DMS153 treated with DMSO at 0.1 percent for 48 hours (cell line): ENCODE measurements around the gene NEUROD2.

Source experiments
- DNase-seq: peaks from one replicate; lab custom pipeline; 2025; ENCODE audit not compliant: unreplicated experiment; lab: John Stamatoyannopoulos, UW

NEUROD2 gene

GRCh38 chr17:39581071-39581758 lies 26.5 kb downstream of the NEUROD2 start:
- DNase-seq, result no peak

DNA sequence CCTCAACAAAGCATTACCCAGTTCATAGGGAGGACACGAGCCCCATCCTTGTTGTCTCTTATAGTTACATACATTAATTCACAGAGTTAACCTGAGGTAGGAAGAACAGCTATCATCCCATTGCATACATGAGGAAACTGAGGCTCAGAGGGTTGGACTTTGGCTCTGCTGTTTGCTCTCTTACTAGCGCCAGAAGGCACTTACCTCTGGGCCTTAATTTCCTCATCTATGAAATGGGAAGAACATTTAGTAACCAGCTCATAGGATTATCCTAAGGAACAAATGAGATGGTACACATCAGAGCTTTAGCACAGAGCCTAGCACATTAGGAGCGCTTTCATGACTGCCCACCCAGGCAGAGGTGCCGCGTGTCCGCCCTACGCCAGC lies 27.6 kb downstream of the NEUROD2 start:
- no peak for DNase-seq

- no peak for DNase-seq
Measured at GRCh38 chr17:39579318-39580081, 28.2 kb downstream of the NEUROD2 start.

GRCh38 chr17:39578272-39578671 lies 29.4 kb downstream of the NEUROD2 start:
- no peak for DNase-seq

DNA sequence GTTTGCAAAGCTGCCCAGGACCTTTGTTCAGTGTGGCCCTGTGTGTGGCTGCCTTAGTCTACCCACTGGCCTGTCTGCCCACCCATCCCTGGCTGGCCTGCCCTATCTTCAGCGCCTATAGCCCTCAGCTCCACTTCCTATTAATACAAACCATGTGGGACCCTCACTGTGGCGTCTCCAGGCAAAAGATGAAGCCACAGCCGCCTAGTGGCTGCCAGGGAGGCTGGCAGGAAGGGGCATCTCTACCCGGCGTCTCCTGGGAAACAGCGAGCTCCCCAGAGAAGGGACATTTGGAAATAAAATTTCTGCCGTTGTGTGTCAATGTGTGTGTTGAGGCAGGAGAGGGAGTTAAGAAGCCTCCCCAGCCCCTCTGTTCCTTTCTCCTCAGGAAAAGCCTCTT lies 31.5 kb downstream of the NEUROD2 start:
- no peak for DNase-seq

DNA sequence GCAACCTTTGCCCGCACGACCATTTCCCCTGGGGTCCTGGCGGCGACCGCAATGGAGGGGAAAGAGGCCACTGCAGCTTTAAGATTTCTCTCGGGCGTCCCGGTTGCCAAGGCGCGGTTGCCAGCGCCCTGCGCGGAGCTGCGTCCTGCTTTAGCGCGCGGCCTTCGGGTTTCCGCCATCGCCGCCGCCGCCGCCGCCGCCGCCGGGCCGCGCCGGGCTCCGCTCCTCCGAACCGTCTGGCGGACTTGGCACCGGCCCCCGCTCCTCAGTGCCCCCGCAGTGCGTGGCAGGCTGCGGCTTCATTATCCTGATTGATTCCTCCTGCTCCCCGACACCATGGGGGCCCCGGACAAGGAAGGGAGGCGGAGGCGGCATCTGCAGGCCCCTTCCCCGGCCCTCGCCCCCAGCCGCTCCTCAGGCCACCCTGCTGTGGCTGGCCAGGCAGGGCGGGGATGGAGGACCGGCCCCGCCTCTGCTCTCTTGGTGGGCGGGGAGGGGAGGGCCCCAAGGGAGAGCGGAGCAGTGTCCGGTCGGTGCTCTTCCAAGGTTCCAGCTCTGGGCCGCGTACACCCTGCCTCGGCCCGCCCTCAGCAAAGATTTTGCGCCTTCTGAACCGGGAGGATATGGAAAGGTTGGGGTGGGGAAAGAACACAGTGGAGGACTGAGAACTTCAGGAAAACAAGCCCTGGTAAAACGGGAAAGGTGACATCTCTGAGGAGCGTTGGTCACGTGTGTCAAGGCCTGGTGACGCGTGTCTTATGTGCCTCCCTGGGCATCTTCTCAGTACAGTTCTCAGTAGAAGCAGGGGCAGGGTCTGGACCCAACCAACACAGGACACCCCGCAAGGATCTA lies 34.0 kb downstream of the NEUROD2 start:
- peak; percentile 44 for DNase-seq

- DNase-seq, result no peak
Measured at GRCh38 chr17:39572121-39572520, 35.6 kb downstream of the NEUROD2 start.

GRCh38 chr17:39569126-39569525 lies 38.6 kb downstream of the NEUROD2 start:
- no peak for DNase-seq

DNA sequence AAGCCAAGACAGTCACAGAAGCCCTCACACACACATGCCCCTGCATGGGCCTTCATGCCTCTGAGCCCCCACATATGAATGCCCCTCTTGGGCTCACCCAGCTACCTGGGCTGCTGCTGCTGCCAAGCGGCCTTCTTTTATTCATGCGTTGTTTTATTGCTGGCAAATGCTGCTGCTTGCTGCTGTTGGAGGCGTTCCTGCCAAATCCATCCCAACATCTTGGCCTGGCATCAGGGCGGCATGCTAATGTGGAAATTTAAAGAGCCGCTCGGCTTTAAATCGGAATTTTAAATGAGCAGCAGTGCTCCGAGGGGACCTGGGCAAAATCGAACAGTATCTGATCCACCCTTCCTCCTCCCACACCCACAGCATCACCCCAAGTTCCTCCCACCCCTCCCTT lies 39.0 kb downstream of the NEUROD2 start:
- DNase-seq, result no peak

GRCh38 chr17:39566094-39566850 lies 41.4 kb downstream of the NEUROD2 start:
- DNase-seq, result no peak

DNA sequence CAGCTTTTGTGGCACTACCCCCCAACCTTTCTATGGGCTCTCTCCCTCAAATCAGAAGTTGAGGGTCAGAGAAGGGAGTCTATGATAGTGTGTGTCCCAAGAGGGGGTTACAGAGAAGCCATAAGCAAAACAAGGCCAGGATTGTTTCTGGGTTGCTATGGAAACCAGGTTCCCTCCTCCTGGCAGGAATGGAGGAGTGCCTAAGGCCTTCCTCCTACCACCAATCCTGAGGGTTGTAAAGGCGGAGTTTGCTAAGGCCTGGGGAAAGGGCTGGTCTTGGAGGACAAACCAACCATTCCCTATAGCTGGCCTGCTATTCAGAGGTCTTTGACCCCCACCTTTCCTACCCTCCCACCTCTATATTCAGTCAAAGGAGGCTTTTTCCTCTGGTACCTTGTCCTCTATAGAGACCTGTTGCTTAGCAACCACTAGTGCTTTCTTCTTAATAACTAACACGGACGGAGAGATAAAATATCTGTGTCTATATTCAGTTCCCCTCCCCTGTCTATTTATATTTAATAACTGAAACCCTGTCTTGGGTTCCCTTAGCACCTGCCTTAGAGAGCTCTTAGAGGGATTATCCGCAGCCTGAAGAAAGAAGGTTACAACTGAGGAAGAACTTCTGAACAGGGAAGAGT lies 43.4 kb downstream of the NEUROD2 start:
- peak; percentile 40 for DNase-seq

DNA sequence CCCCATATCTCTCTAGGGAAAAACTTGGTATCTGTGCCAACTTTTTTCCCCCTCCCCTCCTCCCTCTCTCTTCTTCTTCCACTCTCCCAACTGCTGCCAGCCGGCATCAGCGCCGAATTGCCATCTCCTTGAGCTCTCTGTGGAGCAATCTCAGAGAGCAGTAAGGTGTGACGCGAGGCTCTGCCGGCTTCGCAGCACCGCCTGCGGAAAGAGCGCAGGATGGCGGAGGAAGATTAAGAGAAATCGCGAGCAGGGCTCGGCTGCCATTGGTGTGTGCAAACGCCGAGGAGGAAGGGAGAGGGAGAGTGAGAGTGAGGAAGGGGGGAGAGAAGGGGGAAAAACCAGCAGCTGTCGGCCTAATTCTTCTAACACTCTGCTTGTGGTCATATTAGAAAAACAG lies 44.2 kb downstream of the NEUROD2 start:
- DNase-seq, result peak; percentile 14

DNA sequence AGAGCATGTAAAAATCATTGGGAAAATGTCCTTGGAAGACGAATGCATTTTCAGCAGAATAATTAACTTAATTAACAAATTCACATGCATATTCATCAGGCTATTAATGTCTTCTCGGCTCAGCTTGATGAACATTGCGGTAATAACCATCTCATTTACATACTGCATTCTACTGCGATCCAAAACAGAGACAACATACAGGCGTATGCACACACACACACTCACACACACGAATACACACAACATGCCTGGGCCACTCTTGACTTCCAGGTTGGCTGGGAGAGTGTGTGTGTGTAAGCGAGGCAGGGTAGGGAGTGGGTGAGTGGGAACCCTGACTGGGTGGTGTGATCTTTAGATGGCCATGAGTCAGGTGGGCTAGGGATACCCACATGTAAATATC lies 44.7 kb downstream of the NEUROD2 start:
- no peak for DNase-seq

DNA sequence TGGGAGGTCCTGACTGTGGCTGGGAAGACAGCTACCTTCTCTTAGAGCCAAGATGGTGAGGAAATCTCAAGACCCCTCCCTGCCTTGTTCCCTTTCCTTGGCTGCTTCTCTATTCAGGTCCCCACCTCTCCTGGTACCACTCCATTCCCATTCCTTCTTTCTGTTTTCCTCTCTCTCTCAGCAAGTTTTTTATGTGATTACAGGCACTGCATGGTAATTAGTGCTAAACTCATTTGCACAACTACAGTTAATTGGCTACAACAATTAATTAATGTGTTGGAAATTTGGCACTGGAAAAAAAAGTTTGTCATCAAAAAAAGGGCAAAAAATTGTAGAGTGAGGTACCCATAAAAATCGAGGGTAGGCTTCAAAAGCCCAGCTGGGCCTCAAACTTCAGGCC lies 45.3 kb downstream of the NEUROD2 start:
- DNase-seq, result no peak

GRCh38 chr17:39556423-39556822 lies 51.3 kb downstream of the NEUROD2 start:
- peak; percentile 4 for DNase-seq

DNA sequence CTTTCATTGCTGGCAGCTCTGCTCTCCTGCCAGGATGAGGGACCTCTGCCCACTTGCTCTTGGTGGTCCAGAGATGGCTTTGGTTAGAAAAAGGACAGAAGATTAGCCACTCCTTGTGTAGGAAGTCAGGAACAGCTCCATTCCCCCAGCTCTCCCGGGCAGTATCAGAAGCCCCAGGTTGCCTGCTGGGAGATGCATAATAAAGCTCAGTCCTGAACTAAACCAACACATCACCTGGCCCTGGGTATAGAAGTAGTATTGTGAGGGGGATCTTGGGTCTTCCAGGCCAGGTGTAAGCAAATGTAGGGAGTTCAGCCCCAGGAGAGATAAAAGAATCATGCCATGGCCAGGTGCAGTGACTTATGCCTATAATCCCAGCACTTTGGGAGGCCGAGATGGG lies 52.4 kb downstream of the NEUROD2 start:
- no peak for DNase-seq
